ENCODE data around the gene KAT7. TPM values are rescaled to one million over a fixed set of nuclear protein-coding genes. Genes with fewer than 3 reads are reported as not detected.

Gene KAT7
- total RNA-seq, 4 donors from 2014 or later = 39.3 to 71.0 (median 51.7) TPM

- intact Hi-C loops (cut with DNase I; ENCODE audit: low total_unique reads) = no loop called here
- WGBS, 2 donors = 72 to 77% methylated on average over 14 of the region's 14 CpGs
- TF ChIP-seq CTCF (IDR thresholded peaks at IDR 0.05) = no peak
- no peak for TF ChIP-seq POLR2A (IDR thresholded peaks at IDR 0.05)
- H3K4me3 ChIP-seq (ENCODE audit: low read depth, poor library complexity, severe bottlenecking) = no peak overlapping the region
- no peak for DNase-seq (ENCODE audit: low spot score in 2 of 2)
Measured at GRCh38 chr17:49878931-49879904, 90.7 kb downstream of the KAT7 start.

- DNase-seq (ENCODE audit: low spot score in 2 of 2) = peak; percentile 46 to 94
- no peak overlapping the region for H3K4me3 ChIP-seq (ENCODE audit: low read depth, poor library complexity, severe bottlenecking)
- intact Hi-C loops (cut with DNase I; ENCODE audit: low total_unique reads) = loop anchor here (5.0 kb wide), 1 partner anchor 117 kb away; the partner anchor contains the start of gene DLX3
- no peak for TF ChIP-seq POLR2A (IDR thresholded peaks at IDR 0.05)
- TF ChIP-seq CTCF (IDR thresholded peaks at IDR 0.05) = peak in 2 of 3 donors; percentile 83 to 91
- WGBS, 2 donors = 9 to 12% methylated on average over 31 to 41 of the region's 41 CpGs
Measured at GRCh38 chr17:49880291-49881053, 92.0 kb downstream of the KAT7 start.

DNA sequence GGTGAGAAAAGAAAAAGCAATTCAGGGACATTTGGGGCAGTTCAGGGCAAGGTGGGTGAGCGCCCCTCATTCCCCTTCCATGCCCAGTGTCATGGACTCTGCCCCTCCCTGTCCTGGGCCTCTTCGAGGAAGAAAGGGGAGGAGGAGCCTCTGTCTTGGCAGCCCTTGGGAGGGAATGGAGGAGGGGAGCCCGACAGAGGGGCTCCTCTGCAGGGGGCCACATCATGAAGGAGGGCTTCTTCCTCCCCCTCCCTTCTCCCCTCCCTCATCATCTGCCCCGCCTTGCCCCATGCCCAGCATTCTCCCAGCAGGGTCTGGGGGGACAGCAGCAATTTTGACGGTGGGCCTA is 92.5 kb downstream of the KAT7 start:
- intact Hi-C loops (cut with DNase I; ENCODE audit: low total_unique reads) = loop anchor here (5.0 kb wide), 1 partner anchor 116 kb away; the partner anchor contains the start of gene DLX3
- no peak overlapping the region for H3K4me3 ChIP-seq (ENCODE audit: low read depth, poor library complexity, severe bottlenecking)
- DNase-seq (ENCODE audit: low spot score in 2 of 2) = no peak
- TF ChIP-seq POLR2A (IDR thresholded peaks at IDR 0.05) (no peak), CTCF (IDR thresholded peaks at IDR 0.05) (no peak)
- WGBS, 2 donors = 37 to 41% methylated on average over 5 of the region's 5 CpGs

DNA sequence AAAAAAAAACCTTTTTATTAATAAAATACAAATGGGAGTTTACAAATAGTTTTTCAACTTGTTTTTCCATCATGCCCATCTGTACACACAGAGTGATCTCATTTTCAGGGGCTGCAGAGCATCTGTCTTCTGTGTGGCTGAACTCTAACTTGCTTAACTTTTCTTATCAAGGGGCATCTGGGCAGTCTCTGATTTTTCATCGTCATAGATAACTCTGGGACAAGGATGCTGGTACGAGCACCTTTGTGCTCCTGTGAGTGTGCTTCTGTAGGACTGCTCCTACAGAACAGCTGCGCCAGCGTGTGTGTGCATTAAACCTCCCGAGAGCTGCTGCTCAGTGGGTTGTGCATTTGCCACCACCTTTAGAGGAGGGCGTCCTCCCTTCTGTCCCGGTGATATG is 94.0 kb downstream of the KAT7 start:
- 55 to 77% methylated on average over 7 of the region's 7 CpGs for WGBS, 2 donors
- TF ChIP-seq POLR2A (IDR thresholded peaks at IDR 0.05) (no peak), CTCF (IDR thresholded peaks at IDR 0.05) (no peak)
- no peak for DNase-seq (ENCODE audit: low spot score in 2 of 2)

More for the DNA sequence above, 94.0 kb downstream of the KAT7 start:
- H3K4me3 ChIP-seq (ENCODE audit: low read depth, poor library complexity, severe bottlenecking) = no peak overlapping the region
- intact Hi-C loops (cut with DNase I; ENCODE audit: low total_unique reads) = loop anchor here (5.0 kb wide), 1 partner anchor 115 kb away; the partner anchor contains the start of gene DLX3

Other genes with a start within 250 kb of the KAT7 start
- 1 to 10 TPM in 3 of 4 donors, under 1 TPM in 1; 0.34 to 6.6 (median 2.7) TPM for gene NXPH3, start 212.8 kb upstream of the KAT7 start, total RNA-seq
- 10 to 100 TPM; 35.9 to 74.7 (median 47.3) TPM for gene SPOP, start 110.6 kb upstream of the KAT7 start, total RNA-seq
- 10 to 100 TPM; 31.0 to 40.1 (median 35.1) TPM for gene SLC35B1, start 80.7 kb upstream of the KAT7 start, total RNA-seq
- 10 to 100 TPM; 21.8 to 39.7 (median 26.4) TPM for gene FAM117A, start 24.6 kb upstream of the KAT7 start, total RNA-seq
- gene TAC4, start 59.4 kb downstream of the KAT7 start, total RNA-seq = not detected
- 1 to 10 TPM; 1.9 to 3.3 (median 2.5) TPM for gene DLX4, start 180.5 kb downstream of the KAT7 start, total RNA-seq
- gene DLX3, start 206.5 kb downstream of the KAT7 start, total RNA-seq = 10 to 100 TPM; 28.8 to 36.5 (median 29.9) TPM

Data from lower leg skin (tissue), 4 donors.